Measurements from ENCODE around the gene DDO. TPM values are rescaled to one million over a fixed set of nuclear protein-coding genes. Genes with fewer than 3 reads are reported as not detected.

Gene DDO
- total RNA-seq, 1 donor from 2014 or later, result 0.29 TPM

DNA sequence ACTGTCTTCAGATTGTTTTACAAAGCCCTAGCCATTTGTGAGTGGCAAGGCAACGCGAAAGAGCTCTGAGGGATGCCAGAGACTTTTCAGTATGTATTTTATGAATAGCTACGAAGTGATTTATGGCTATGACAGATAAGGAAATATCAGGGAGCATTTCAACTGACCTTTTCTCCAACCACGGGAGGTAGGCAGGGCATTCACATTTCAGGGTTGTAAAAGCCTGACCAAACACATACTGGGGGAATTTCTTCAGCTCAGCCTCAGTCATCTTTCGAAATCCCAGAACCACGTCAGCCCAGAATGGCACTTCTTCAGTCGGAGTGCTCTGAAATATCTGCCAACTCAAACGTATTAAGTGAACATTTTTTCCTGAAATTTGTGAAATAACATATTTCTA lies 10.8 kb downstream of the DDO start:
- H3K4me3 ChIP-seq (ENCODE audit: low read depth, low read length), result no peak overlapping the region
- no peak for DNase-seq (ENCODE audit: low read depth)
- no peaks in the 10 kb centered on the region for H3K36me3 ChIP-seq (ENCODE audit: control insufficient read depth, insufficient read depth, low read length)
- H3K27me3 ChIP-seq (ENCODE audit: control insufficient read depth, insufficient read depth, low read length), result no peaks in the 10 kb centered on the region
- TF ChIP-seq, protein P1, sequence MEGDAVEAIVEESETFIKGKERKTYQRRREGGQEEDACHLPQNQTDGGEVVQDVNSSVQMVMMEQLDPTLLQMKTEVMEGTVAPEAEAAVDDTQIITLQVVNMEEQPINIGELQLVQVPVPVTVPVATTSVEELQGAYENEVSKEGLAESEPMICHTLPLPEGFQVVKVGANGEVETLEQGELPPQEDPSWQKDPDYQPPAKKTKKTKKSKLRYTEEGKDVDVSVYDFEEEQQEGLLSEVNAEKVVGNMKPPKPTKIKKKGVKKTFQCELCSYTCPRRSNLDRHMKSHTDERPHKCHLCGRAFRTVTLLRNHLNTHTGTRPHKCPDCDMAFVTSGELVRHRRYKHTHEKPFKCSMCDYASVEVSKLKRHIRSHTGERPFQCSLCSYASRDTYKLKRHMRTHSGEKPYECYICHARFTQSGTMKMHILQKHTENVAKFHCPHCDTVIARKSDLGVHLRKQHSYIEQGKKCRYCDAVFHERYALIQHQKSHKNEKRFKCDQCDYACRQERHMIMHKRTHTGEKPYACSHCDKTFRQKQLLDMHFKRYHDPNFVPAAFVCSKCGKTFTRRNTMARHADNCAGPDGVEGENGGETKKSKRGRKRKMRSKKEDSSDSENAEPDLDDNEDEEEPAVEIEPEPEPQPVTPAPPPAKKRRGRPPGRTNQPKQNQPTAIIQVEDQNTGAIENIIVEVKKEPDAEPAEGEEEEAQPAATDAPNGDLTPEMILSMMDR (IDR thresholded peaks at IDR 0.05; ENCODE audit: insufficient read depth, low read length, poor library complexity, severe bottlenecking), result no peak

DNA sequence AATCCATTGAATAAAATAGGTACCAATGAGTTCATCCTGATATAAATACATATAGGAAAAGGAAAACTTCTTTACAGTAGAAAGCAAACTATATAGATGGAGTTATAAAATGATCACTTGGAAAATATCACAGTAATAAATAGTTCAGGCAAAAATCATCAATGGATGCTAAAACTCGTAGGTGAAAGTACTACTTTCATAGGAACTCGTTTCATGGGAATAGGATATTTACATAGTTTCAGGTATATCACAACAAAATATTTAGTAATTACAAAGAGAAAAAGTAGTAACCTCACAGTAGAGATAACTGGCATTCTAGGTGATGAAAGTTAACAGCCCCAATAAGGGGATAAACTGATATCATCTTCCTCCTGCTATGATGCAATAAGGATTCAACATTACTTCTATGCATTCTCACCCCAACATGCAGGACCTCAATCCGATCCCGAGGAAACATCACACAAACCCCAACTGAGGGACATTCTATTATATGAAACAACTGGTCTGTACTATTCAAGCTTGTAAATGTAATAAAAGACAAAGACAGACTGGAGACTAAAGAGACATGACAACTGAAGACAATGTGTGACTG lies 13.7 kb downstream of the DDO start:
- Histone ChIP-seq H3K4me3 (ENCODE audit: low read depth, low read length) (no peak overlapping the region), H3K27me3 (ENCODE audit: control insufficient read depth, insufficient read depth, low read length) (no peaks in the 10 kb centered on the region), H3K36me3 (ENCODE audit: control insufficient read depth, insufficient read depth, low read length) (no peaks in the 10 kb centered on the region)
- DNase-seq (ENCODE audit: low read depth), result no peak
- TF ChIP-seq, protein P1 (IDR thresholded peaks at IDR 0.05; ENCODE audit: insufficient read depth, low read length, poor library complexity, severe bottlenecking), result no peak

DNA sequence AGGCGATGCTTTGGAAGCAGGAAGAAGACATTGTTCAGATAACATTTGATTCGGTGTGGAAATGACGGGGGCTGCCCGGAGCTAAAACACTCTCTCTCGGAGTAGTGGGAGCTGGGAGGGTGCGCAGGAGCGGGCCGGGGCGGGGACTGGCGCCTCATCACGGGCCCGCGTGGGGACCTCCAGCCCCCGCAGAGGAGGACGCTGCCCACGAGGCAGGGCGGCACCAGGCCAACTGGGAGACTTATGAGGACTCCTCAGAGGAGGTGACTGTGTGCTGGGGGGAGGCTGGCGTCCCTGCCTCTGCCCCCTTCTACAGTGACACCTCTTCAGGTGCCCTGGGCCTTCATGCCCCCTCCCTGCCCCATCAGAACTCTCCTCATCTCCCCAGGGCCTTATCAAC lies 15.2 kb downstream of the DDO start:
- Histone ChIP-seq H3K27me3 (ENCODE audit: control insufficient read depth, insufficient read depth, low read length) (no peaks in the 10 kb centered on the region), H3K4me3 (ENCODE audit: low read depth, low read length) (no peak overlapping the region), H3K36me3 (ENCODE audit: control insufficient read depth, insufficient read depth, low read length) (no peaks in the 10 kb centered on the region)
- TF ChIP-seq, protein P1 (IDR thresholded peaks at IDR 0.05; ENCODE audit: insufficient read depth, low read length, poor library complexity, severe bottlenecking), result no peak
- no peak for DNase-seq (ENCODE audit: low read depth)

DNA sequence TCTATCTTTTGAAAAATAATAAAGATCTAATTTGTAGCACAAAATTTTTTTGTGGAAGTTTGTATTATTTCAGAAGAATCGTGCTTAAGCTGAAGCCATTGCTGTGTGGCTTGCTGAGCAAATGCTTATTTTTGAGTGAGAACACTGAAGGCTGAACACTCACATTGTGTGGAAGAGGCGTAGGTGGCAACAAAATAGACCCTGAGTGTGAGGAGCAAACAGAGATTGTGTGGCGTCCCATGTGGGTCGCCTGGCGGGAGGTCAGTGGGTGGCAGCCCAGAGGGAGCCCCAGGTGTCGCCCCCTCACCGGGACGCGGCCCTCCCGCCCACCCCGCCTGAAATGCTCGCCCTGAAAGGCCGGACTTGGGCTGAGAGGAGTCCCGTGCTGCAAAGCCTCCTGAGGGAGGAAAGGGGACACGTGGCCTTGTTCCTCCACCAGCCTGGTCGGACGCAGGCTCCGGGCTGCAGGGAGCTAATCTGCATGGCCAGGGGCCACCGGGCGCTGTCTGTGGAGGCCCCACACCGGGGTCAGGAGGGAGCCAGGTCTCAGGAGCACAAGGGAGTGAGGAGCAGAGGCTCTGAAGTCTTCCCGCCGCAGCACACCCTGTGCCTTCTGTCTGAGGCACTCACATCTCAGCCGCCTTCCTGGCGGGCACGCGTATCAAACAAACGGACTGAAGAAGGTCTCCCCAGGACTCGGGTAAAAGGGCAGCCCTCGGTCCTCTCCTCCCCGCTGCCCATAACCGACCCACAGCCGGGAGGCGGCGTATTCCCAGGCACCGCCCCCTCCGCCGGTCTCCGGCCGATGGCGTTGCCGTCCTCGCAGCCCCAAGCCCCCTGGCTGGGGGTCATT lies 15.9 kb downstream of the DDO start:
- H3K4me3 ChIP-seq (ENCODE audit: low read depth, low read length), result peak overlapping the region; percentile 14
- TF ChIP-seq, protein P1 (IDR thresholded peaks at IDR 0.05; ENCODE audit: insufficient read depth, low read length, poor library complexity, severe bottlenecking), result no peak
- H3K36me3 ChIP-seq (ENCODE audit: control insufficient read depth, insufficient read depth, low read length), result no peaks in the 10 kb centered on the region
- no peaks in the 10 kb centered on the region for H3K27me3 ChIP-seq (ENCODE audit: control insufficient read depth, insufficient read depth, low read length)
- no peak for DNase-seq (ENCODE audit: low read depth)

DNA sequence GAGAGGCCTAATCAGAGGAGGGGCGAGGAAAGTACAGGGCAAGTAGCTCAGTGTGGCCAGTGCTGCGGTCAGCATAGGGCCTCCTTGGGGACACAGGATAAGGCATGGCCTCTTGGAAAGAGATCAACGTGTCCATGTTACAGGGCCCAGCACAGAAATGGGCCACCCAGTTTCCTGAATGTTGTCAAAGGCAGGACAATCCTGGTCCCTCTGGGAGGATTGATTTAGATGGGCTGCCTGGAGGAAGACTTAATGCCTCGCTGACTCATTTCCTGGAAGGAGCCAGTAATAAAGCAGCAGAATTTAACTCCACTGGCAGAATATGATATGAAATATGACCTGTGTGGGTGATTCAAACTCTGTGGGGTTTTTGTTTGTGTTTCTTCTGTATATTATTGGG lies 16.6 kb downstream of the DDO start:
- TF ChIP-seq, protein P1 (IDR thresholded peaks at IDR 0.05; ENCODE audit: insufficient read depth, low read length, poor library complexity, severe bottlenecking), result no peak

More for the DNA sequence above, 16.6 kb downstream of the DDO start:
- Histone ChIP-seq H3K4me3 (ENCODE audit: low read depth, low read length) (no peak overlapping the region), H3K36me3 (ENCODE audit: control insufficient read depth, insufficient read depth, low read length) (no peaks in the 10 kb centered on the region), H3K27me3 (ENCODE audit: control insufficient read depth, insufficient read depth, low read length) (no peaks in the 10 kb centered on the region)
- DNase-seq (ENCODE audit: low read depth), result no peak
